GM12891 (cell line): ENCODE measurements around the gene IGDCC3.
"Not testable (repeated sequence)": the region's sequence is repeated elsewhere in the genome, so short reads cannot be mapped to it uniquely, and the experiment has no call there.

Experiments used
- POLR2A ChIP-seq: IDR thresholded peaks from 2 replicates; pipeline ENCODE4 v1.6.1; 2011; ENCODE audit warnings: low read depth, low read length, control low read depth
- TAF1 ChIP-seq: IDR thresholded peaks from 2 replicates; pipeline ENCODE4 v1.6.1; 2011; ENCODE audit warnings: low read depth, low read length, control low read depth

DNA sequence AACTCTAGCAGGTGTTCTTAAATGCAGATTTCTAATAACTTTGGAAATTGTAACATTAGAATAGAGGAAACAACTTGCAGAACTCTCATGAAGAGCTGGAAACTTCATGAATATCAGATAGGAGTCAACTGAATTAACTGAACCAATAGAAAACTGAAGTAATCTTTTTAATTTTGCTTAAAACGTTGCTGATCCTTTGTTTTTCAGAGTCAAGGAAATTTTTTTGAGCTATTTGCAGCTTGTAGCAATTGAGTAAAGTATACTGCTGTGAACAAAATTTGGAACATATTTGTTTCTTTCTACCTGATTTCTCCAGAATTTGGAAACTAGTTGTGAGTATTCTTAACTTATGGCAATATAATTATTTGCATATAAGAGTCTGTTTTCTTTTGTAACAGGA, 25.8 kb downstream of the IGDCC3 start:
- not testable (repeated sequence) for TF ChIP-seq POLR2A, TAF1
